Stimulated activated CD4-positive, alpha-beta T cell treated with anti-CD3 and anti-CD28 coated beads, Interleukin-2, amount 100 ng/mL, for 48 hours (primary cell): ENCODE data around the gene MUS81.

Experiments used
- DNase-seq, 2 donors: peaks; one replicate each; pipeline ENCODE4 v3.0.0-alpha.2; 2020

The MUS81 gene

GRCh38 chr11:65861165-65861505, 902 bp downstream of the MUS81 start:
- no peak for DNase-seq

GRCh38 chr11:65861533-65862183, 1.4 kb downstream of the MUS81 start:
- DNase-seq: no peak

DNA sequence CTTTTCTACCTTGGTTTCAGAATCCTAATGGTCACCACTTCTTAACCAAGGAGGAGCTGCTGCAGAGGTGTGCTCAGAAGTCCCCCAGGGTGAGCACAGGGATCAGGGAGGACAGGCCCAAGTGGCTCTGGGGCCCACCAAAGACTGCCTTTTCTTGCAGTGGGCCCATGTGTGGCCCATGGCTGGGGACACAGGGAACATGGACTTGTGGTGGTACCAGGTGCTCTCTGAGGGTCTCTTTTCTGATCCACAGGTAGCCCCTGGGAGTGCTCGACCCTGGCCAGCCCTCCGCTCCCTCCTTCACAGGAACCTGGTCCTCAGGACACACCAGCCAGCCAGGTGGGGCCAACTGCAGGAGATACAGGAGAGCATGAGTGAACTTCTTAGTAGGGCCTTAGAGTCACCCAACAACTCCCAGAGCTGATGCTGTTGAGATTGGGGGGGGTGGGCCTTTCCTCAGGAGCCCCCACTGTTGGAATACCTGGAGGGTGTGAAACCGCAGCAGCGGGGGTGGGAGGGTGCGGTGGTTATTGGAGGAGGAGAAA, 2.0 kb downstream of the MUS81 start:
- DNase-seq: no peak

DNA sequence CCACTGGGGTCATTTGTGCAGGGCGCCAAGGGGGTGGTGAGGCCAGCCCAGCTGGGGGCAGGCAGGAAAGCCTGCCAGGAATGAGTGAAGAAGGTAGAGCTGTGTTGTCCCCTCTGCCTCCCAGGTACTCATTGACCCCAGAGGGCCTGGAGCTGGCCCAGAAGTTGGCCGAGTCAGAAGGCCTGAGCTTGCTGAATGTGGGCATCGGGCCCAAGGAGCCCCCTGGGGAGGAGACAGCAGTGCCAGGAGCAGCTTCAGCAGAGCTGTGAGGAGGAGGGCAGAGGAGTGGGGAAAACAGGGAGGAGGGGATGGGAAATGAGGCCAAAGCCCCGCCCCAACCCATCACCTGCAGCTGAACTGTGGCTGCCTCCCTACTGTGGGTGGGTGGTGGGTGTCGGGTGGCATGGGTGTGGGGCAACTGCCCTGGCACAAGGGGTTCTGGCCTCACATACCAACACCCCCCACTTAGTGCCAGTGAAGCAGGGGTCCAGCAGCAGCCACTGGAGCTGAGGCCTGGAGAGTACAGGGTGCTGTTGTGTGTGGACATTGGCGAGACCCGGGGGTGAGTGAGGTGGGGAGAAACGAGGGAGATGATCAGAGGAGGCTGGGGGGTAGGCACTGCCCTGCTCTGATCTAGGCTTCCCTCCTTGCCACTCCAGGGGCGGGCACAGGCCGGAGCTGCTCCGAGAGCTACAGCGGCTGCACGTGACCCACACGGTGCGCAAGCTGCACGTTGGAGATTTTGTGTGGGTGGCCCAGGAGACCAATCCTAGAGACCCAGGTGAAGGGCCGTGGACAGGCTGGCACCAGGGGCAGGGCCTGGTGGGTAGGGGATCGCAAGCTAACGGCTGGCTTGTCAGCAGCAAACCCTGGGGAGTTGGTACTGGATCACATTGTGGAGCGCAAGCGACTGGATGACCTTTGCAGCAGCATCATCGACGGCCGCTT, 3.0 kb downstream of the MUS81 start:
- DNase-seq: no peak

- no peak for DNase-seq
Observed at GRCh38 chr11:65863889-65864705, 3.9 kb downstream of the MUS81 start.

DNA sequence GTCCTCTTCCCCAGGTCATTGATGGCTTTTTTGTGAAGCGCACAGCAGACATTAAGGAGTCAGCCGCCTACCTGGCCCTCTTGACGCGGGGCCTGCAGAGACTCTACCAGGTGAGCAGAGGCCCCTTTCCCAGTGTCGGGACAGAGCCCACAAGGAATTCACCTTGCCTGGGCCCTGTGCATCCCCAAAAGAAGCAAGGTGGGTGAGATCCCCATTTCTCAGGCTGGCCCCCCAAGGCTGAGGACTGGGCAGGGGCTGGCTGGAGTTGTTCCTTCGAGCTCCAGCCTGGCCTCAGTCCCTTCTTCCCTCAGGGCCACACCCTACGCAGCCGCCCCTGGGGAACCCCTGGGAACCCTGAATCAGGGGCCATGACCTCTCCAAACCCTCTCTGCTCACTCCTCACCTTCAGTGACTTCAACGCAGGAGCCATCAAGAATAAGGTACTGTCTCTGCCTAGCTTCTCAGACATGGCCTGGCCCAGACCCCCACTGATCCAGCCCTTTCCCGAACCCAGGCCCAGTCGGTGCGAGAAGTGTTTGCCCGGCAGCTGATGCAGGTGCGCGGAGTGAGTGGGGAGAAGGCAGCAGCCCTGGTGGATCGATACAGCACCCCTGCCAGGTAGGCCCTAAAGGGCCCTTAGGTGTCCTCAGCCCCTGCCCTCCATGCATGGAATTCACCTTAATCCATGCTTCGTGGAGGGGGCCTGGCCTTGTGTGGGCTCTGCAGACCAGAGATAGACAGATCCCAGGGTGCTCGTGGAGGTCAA, 4.7 kb downstream of the MUS81 start:
- no peak for DNase-seq

DNA sequence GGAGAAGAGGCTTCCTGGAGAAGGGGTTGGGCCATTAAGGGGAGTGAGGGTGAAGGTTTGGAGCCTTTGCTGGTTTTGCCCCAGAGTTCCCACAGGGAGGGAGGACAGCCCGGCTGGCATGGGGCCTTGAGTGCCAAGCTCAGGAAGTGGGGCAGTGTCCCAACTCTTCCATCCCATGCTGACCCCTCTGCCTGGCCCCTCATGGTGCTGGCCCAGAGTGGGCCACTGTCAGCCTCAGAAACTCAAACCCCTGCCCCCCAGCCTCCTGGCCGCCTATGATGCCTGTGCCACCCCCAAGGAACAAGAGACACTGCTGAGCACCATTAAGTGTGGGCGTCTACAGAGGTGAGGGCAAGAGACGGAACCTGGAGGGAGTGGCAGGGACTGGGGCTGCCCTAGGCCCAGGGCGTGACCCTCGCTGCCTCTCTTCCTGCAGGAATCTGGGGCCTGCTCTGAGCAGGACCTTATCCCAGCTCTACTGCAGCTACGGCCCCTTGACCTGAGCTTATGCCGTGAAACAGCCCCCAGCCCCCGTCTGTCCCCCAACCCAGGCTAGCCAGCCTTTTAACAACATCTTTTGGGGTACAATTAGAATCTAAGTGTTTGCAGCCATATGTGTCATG, 5.4 kb downstream of the MUS81 start:
- DNase-seq: no peak

DNA sequence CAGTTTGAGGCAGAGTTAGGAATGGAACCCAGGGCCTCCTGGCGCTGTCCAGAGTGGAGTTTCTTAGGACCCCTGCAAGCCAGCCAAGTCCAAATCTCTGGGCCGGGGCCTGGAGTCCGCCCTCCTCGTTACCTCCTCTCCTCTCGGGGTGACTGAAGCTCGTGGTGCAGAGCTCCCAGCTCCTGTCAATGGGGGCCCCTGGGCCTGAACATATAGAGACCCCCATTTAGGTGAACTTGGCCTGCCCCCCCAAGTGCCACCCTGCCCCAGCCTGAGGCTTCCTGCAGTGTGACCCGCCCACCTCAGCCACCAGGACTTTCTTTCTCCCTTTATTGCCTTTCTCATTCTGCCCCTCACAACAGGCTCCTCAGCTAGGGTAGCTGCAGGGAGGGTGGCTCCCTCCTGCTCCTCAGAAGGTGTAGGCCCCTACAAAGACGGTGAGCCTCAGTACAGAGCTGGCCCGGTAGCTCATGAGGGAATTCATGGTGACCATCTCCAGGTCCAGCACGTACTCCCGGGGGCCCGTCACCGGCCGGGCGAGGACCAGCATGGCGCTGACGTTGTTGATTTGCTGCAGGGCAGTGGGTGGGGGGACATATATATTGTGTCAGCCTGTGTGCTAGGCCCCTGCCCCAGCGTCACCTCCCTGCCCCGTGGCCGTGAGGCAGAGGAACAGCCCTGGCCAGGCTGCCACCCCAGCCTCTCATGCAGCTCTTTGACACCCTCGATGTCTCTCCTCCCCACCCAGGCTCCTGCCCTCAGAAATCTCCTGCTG, 6.5 kb downstream of the MUS81 start:
- no peak for DNase-seq

DNA sequence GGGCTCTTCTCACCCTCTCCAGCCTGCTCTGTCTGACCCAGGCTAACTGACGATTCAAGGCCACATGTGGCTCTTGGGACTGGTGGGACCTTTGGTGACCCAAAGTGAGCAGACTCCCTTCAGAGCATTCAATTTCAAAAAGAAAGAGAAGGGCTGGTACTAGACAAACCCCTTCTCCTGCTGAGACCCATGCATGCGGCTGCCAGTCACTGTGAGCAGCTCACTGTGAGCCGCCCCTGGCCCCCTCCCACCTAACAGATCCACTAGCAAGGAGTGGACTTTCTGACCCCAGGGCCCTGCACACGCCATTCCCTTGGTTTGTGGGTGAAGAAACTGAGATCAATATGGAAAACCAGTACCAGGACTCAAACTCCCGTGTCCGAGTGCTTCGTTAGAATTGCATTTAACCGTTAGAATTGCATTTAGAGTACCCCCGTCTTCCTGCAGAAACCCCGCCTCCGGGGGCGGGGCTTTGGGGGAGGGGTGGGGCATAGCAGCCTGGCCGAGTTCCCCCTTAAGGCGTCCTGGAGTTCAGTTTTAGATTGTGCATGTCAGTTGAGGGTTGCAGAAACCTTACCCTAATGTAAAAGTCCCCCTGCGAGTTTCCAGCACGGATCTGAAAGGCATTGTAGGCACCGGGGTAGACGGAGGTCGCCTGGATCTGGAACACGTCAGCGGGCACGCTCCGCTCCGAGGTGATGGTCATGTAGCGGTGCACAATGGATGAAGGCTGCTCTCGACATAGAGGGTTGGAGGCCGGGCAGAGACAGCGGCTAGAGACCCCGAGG, 7.2 kb downstream of the MUS81 start:
- DNase-seq: no peak

DNA sequence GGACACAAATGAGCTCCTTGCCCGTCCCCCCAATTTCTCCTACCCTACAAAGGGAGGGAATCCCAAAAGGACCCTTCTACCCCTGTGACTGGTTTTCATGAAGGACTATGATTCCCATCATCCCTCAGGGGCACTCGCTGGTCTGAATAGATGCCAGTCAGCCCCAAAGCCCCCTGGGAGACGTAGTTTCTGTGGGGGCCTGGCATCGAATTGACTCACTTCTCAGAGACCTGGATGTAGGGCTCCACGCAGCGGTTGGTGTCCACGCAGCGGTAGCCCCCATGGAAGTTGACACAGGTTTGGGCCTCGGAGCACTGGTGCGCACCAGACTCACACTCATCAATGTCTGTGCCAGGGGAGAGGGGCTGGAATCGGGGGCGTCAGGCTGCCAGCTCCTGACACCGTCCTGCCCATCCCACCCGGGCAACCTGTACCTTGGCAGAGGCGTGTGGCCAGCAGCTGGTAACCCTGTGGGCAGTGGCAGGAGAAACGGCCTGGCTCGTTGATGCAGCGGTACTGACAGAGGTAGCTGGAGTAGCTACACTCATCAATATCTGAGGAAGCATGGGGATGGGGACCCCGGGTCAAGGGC, 7.9 kb downstream of the MUS81 start:
- DNase-seq: no peak

GRCh38 chr11:65868907-65869306, 8.7 kb downstream of the MUS81 start:
- no peak for DNase-seq

GRCh38 chr11:65869643-65870306, 9.5 kb downstream of the MUS81 start:
- no peak for DNase-seq

DNA sequence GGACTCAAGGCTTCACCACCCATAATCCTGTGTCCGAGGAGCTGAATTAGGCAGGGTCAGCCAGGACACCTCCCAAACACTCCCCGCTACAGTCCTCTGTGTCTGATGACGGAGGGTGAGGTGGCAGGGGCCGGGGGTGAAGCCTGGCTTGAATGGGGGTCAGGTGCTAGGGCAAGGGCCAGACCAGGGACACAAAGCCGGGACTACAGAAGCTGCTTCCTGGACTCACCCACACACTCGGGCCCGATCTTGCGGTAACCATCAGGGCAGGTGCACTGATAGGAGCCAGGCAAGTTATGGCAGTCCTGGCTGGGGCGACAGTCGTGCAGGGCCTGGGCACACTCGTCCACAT, 10.1 kb downstream of the MUS81 start:
- DNase-seq: no peak

DNA sequence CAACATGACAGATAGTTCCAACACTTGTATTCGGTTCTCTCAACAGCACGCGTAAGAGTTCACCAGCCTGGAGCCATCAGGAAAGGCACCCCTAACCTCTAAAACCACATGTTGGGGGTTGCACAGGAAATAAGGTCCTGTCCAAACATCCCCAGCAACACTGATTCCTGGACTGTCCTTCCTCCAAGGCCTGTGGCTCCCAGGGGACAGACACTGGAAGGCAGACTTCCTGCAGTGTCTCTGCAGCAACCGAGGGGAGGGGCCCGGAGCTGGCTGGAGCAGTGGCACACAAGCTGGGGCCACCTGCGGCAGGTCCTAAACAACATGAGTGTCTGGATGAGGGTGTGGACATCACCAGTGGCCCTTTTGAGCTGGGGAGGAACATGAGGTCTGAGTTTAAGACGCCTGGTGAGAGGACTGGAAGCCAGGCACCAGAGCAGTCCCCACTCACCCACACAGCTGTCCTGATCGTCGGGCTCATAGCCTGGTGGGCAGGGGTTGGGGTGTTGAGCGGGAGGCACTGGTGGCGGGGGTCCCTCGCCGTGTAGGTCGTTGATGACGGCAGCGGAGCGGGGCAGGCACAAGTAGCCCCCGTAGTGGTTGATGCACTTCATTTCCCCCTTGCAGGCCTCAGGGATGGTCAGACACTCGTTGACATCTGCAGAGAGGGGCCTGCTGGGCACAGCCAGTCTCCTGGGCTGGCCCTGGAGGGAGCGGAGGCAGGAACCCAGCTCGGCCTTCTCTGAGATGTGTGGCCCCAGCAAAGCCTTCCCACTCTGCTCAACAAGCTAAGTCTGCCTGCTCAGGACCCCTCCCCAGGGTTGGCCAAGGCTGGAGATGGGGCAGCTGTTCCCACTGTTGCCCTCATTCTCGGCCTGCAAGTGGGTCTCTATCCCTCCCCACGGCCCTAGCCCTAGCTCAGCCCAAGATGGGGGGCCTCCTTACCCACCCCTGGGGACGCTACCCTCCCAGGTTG, 10.8 kb downstream of the MUS81 start:
- DNase-seq: no peak

DNA sequence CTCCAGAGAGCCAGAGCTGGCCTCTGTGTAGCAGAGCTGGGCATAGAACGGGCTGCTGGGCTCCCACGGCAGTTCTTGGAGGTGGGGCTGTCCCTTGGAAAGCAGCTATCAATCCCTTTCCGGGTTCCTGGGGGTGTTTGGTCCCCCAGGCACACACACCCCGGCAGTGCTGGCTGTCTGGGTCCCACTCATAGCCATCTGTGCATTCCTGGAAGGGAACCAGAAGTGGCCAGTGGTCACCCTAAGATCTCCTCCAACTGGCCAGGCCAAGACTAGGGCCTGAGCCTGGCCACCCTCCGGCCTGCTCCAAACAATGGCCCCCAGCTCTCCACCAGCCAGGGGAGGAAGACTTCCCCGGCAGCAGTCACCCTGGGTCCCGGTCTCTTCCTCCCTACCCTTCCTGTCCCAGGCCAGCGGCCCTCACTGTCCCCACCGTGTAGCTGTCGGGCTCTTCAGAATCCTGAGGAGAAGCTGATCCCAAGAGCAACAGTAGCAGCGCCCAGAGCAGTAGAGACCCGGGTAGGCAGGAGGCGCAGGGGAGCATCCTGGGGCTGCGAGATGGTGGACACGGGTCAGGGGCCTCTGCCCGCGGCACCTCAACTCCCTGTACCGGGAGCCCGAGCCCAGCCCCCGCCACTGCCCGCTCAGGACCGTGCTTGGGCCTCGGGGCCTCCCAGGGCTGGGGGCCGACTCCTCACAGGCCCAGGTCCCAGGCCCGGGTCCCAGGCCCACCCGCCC, 11.7 kb downstream of the MUS81 start:
- DNase-seq: no peak

GRCh38 chr11:65872586-65873317, 12.5 kb downstream of the MUS81 start, which contains the start of gene EFEMP2:
Gene EFEMP2, minus strand, starts transcription at chr11:65872800. Its CDS starts 446 bp downstream, at chr11:65872354.
- no peak for DNase-seq
